ENCODE measurements around the gene MCF2L. TPM values are rescaled to one million over a fixed set of nuclear protein-coding genes. Genes with fewer than 3 reads are reported as not detected.

MCF2L gene
- total RNA-seq, 1 experiment from 2014 or later: 22.1 TPM

DNA sequence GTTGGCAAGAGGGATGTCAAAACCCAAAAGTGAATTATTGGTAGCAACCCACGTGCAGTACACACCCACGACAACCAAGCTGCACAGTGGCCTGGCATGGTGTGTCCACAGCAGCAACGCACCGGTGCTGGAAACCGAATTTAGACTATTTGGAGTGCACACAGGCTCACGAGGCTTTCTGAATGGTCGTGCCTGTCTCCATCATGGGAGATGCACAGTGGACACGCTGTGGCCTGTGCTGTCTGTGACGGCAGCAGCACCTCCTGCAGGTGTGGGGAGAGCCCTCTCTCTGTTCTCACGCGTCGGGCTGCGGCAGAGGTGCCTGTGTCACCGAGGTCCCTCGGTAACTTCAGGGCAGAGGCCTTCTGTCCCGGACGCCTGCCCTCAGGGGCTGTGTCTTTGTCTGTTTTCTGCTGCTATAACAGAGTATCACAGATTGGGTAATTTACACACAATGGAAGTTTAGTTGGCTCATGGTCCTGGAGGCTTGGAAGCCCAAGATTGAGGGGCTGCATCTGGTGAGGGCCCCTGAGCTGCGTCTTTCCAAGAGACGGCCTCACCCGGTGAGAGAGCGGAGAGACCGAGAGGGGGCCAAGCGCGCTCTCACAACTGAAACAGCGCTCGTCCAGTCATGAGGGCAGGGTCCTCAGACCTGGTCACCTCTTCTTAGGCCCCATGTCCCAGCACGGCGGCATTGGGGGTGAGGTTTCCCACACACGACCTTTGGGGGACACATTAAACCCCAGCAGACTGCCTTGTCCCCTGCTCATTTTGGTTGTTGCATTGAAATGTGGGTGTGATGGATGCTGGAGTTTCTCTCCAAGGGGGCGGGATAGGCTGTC, 9.1 kb upstream of the MCF2L start:
- TF ChIP-seq, protein P1, sequence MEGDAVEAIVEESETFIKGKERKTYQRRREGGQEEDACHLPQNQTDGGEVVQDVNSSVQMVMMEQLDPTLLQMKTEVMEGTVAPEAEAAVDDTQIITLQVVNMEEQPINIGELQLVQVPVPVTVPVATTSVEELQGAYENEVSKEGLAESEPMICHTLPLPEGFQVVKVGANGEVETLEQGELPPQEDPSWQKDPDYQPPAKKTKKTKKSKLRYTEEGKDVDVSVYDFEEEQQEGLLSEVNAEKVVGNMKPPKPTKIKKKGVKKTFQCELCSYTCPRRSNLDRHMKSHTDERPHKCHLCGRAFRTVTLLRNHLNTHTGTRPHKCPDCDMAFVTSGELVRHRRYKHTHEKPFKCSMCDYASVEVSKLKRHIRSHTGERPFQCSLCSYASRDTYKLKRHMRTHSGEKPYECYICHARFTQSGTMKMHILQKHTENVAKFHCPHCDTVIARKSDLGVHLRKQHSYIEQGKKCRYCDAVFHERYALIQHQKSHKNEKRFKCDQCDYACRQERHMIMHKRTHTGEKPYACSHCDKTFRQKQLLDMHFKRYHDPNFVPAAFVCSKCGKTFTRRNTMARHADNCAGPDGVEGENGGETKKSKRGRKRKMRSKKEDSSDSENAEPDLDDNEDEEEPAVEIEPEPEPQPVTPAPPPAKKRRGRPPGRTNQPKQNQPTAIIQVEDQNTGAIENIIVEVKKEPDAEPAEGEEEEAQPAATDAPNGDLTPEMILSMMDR (IDR thresholded peaks at IDR 0.05; ENCODE audit: insufficient read depth in 1 of 2, low read depth in 1 of 2, low read length in 1 of 2, severe bottlenecking in 1 of 2, unreplicated experiment in 1 of 2): no peak
- intact Hi-C loops (cut with micrococcal nuclease; ENCODE audit: unreplicated experiment): no loop called here
- Histone ChIP-seq H3K27me3 (replicated peaks; ENCODE audit: control insufficient read depth, insufficient read depth, low read length) (no peaks in the 10 kb centered on the region), H3K4me3 (ENCODE audit: low read depth, low read length) (no peak overlapping the region), H3K4me1 (no peaks in the 10 kb centered on the region; the same call in 1 of the 2 replicates), H3K9me3 (no peaks in the 10 kb centered on the region), H3K36me3 (ENCODE audit: control insufficient read depth, insufficient read depth, low read length) (no peaks in the 10 kb centered on the region)
- POLR2A ChIA-PET: no interaction called here
- Mint-ChIP-seq H3K27ac (ENCODE audit: unreplicated experiment) (no peak overlapping the region), H3K9me3 (ENCODE audit: unreplicated experiment) (no peaks in the 10 kb centered on the region), H3K4me1 (ENCODE audit: low read depth, unreplicated experiment) (no peaks in the 10 kb centered on the region), H3K36me3 (ENCODE audit: insufficient read depth, unreplicated experiment) (no peaks in the 10 kb centered on the region), H3K27me3 (ENCODE audit: insufficient read depth, unreplicated experiment) (no peaks in the 10 kb centered on the region), H3K4me3 (ENCODE audit: unreplicated experiment) (no peak overlapping the region)
- DNase-seq: peak in 1 of 2 experiments; percentile 20
- no TSS peak for BruUV-seq (replicated peaks)
- CTCF ChIA-PET: no interaction called here

- CTCF ChIA-PET: no interaction called here
- H3K36me3 ChIP-seq (ENCODE audit: control insufficient read depth, insufficient read depth, low read length): no peaks in the 10 kb centered on the region
- DNase-seq: peak in 1 of 2 experiments; percentile 17
- intact Hi-C loops (cut with micrococcal nuclease; ENCODE audit: unreplicated experiment): no loop called here
- TF ChIP-seq, protein P1 (IDR thresholded peaks at IDR 0.05; ENCODE audit: insufficient read depth in 1 of 2, low read depth in 1 of 2, low read length in 1 of 2, severe bottlenecking in 1 of 2, unreplicated experiment in 1 of 2): no peak
- Mint-ChIP-seq H3K36me3 (ENCODE audit: insufficient read depth, unreplicated experiment) (no peaks in the 10 kb centered on the region), H3K4me1 (ENCODE audit: low read depth, unreplicated experiment) (no peaks in the 10 kb centered on the region), H3K4me3 (ENCODE audit: unreplicated experiment) (no peak overlapping the region), H3K9me3 (ENCODE audit: unreplicated experiment) (no peaks in the 10 kb centered on the region), H3K27ac (ENCODE audit: unreplicated experiment) (no peak overlapping the region), H3K27me3 (ENCODE audit: insufficient read depth, unreplicated experiment) (no peaks in the 10 kb centered on the region)
- no peak overlapping the region for H3K4me3 ChIP-seq (ENCODE audit: low read depth, low read length)
- no TSS peak for BruUV-seq (replicated peaks)
- H3K27me3 ChIP-seq (replicated peaks; ENCODE audit: control insufficient read depth, insufficient read depth, low read length): no peaks in the 10 kb centered on the region
- no peaks in the 10 kb centered on the region; the same call in 1 of the 2 replicates for H3K4me1 ChIP-seq
- H3K9me3 ChIP-seq: no peaks in the 10 kb centered on the region
- POLR2A ChIA-PET: no interaction called here
These were observed 8.3 kb upstream of the MCF2L start for GRCh38 chr13:112960706-112961105.

DNA sequence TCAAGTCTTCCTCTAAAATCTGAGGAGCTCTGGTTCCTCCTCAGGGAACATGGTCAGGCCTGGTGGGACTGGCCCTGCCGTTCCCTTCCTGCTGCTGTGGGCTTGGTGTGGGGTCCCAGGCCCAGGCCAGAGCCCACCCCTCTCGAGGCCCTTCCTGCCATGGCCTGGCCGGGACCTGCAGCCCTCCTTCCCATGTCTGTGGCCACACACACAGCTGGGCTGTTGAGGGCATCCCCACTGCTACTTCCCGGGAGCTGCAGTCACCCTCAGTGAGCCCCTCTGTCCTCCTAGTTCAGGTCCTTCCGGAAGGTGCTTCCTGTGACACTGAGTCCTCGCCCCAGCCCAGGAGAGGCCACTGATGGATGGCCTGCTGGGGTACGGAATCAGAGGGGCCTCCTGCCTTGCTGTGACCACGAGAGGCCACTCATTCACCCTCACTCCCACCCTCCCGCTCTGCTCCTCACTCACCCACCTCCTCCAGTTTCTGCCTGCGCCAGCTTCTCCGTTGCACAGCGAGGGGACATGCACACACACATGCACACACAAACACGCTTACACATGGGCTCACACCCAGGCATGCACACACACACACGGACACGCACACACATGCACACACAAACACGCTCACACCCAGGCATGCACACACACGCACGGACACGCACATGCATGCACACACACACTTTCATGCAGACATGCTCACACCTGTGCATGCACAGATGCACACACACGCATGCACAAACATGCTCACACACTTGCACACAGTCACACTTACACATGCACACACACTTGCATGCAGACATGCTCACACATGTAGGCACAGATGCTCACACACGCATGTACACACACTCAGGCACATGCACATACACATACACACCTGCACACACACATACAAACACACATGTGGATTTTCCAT, 7.3 kb upstream of the MCF2L start:
- CTCF ChIA-PET: no interaction called here
- intact Hi-C loops (cut with micrococcal nuclease; ENCODE audit: unreplicated experiment): no loop called here
- Histone ChIP-seq H3K4me3 (ENCODE audit: low read depth, low read length) (no peak overlapping the region), H3K4me1 (no peaks in the 10 kb centered on the region; the same call in 1 of the 2 replicates), H3K36me3 (ENCODE audit: control insufficient read depth, insufficient read depth, low read length) (no peaks in the 10 kb centered on the region), H3K27me3 (replicated peaks; ENCODE audit: control insufficient read depth, insufficient read depth, low read length) (no peaks in the 10 kb centered on the region), H3K9me3 (no peaks in the 10 kb centered on the region)
- TF ChIP-seq, protein P1 (IDR thresholded peaks at IDR 0.05; ENCODE audit: insufficient read depth in 1 of 2, low read depth in 1 of 2, low read length in 1 of 2, severe bottlenecking in 1 of 2, unreplicated experiment in 1 of 2): no peak
- H3K4me3 Mint-ChIP-seq (ENCODE audit: unreplicated experiment): no peak overlapping the region
- no peaks in the 10 kb centered on the region for H3K9me3 Mint-ChIP-seq (ENCODE audit: unreplicated experiment)
- DNase-seq: peak in 1 of 2 experiments; percentile 20
- no TSS peak for BruUV-seq (replicated peaks)
- no peaks in the 10 kb centered on the region for H3K36me3 Mint-ChIP-seq (ENCODE audit: insufficient read depth, unreplicated experiment)
- H3K27me3 Mint-ChIP-seq (ENCODE audit: insufficient read depth, unreplicated experiment): no peaks in the 10 kb centered on the region
- no peaks in the 10 kb centered on the region for H3K4me1 Mint-ChIP-seq (ENCODE audit: low read depth, unreplicated experiment)
- POLR2A ChIA-PET: no interaction called here
- no peak overlapping the region for H3K27ac Mint-ChIP-seq (ENCODE audit: unreplicated experiment)

Measured in Caco-2 (cell line).